ENCODE data around the gene CDX4. TPM values are rescaled to one million over a fixed set of nuclear protein-coding genes. Genes with fewer than 3 reads are reported as not detected.

Gene CDX4
- total RNA-seq, 1 donor from 2014 or later, result not detected

GRCh38 chrX:73412930-73413329 is 33.9 kb upstream of the CDX4 start:
- no peaks in the 10 kb centered on the region for H3K4me1 Mint-ChIP-seq (ENCODE audit: low read depth, unreplicated experiment)
- no peak overlapping the region for H3K27ac Mint-ChIP-seq (ENCODE audit: unreplicated experiment)
- no peaks in the 10 kb centered on the region for H3K36me3 Mint-ChIP-seq (ENCODE audit: unreplicated experiment)
- no peaks in the 10 kb centered on the region for H3K27me3 Mint-ChIP-seq (ENCODE audit: unreplicated experiment)
- no peak overlapping the region for H3K4me3 Mint-ChIP-seq (ENCODE audit: unreplicated experiment)
- no peak for TF ChIP-seq CTCF (IDR thresholded peaks at IDR 0.05; ENCODE audit: partially characterized antibody, unreplicated experiment)
- DNase-seq, result no peak
- peaks cover 2% of the 10 kb centered on the region for H3K9me3 Mint-ChIP-seq (ENCODE audit: unreplicated experiment)

- no peak for TF ChIP-seq CTCF (IDR thresholded peaks at IDR 0.05; ENCODE audit: partially characterized antibody, unreplicated experiment)
- H3K4me3 Mint-ChIP-seq (ENCODE audit: unreplicated experiment), result no peak overlapping the region
- peaks cover 10% of the 10 kb centered on the region for H3K27me3 Mint-ChIP-seq (ENCODE audit: unreplicated experiment)
- DNase-seq, result peak; percentile 40
- H3K4me1 Mint-ChIP-seq (ENCODE audit: low read depth, unreplicated experiment), result no peaks in the 10 kb centered on the region
- H3K9me3 Mint-ChIP-seq (ENCODE audit: unreplicated experiment), result no peaks in the 10 kb centered on the region
- H3K36me3 Mint-ChIP-seq (ENCODE audit: unreplicated experiment), result no peaks in the 10 kb centered on the region
- no peak overlapping the region for H3K27ac Mint-ChIP-seq (ENCODE audit: unreplicated experiment)
Observed at GRCh38 chrX:73447311-73447794, 500 bp downstream of the CDX4 start.

GRCh38 chrX:73448379-73448778 is 1.5 kb downstream of the CDX4 start:
- Mint-ChIP-seq H3K4me1 (ENCODE audit: low read depth, unreplicated experiment) (no peaks in the 10 kb centered on the region), H3K36me3 (ENCODE audit: unreplicated experiment) (no peaks in the 10 kb centered on the region), H3K9me3 (ENCODE audit: unreplicated experiment) (no peaks in the 10 kb centered on the region), H3K4me3 (ENCODE audit: unreplicated experiment) (peak overlapping the region; percentile 49), H3K27me3 (ENCODE audit: unreplicated experiment) (peaks cover 10% of the 10 kb centered on the region), H3K27ac (ENCODE audit: unreplicated experiment) (no peak overlapping the region)
- no peak for TF ChIP-seq CTCF (IDR thresholded peaks at IDR 0.05; ENCODE audit: partially characterized antibody, unreplicated experiment)
- DNase-seq, result peak; percentile 20

- no peaks in the 10 kb centered on the region for H3K27me3 Mint-ChIP-seq (ENCODE audit: unreplicated experiment)
- H3K36me3 Mint-ChIP-seq (ENCODE audit: unreplicated experiment), result no peaks in the 10 kb centered on the region
- H3K9me3 Mint-ChIP-seq (ENCODE audit: unreplicated experiment), result no peaks in the 10 kb centered on the region
- H3K27ac Mint-ChIP-seq (ENCODE audit: unreplicated experiment), result no peak overlapping the region
- no peaks in the 10 kb centered on the region for H3K4me1 Mint-ChIP-seq (ENCODE audit: low read depth, unreplicated experiment)
- no peak for DNase-seq
- no peak for TF ChIP-seq CTCF (IDR thresholded peaks at IDR 0.05; ENCODE audit: partially characterized antibody, unreplicated experiment)
- H3K4me3 Mint-ChIP-seq (ENCODE audit: unreplicated experiment), result no peak overlapping the region
Observed at GRCh38 chrX:73455171-73455570, 8.3 kb downstream of the CDX4 start.

- H3K27ac Mint-ChIP-seq (ENCODE audit: unreplicated experiment), result no peak overlapping the region
- no peaks in the 10 kb centered on the region for H3K36me3 Mint-ChIP-seq (ENCODE audit: unreplicated experiment)
- H3K27me3 Mint-ChIP-seq (ENCODE audit: unreplicated experiment), result no peaks in the 10 kb centered on the region
- no peak for TF ChIP-seq CTCF (IDR thresholded peaks at IDR 0.05; ENCODE audit: partially characterized antibody, unreplicated experiment)
- H3K9me3 Mint-ChIP-seq (ENCODE audit: unreplicated experiment), result no peaks in the 10 kb centered on the region
- no peak overlapping the region for H3K4me3 Mint-ChIP-seq (ENCODE audit: unreplicated experiment)
- no peaks in the 10 kb centered on the region for H3K4me1 Mint-ChIP-seq (ENCODE audit: low read depth, unreplicated experiment)
- DNase-seq, result no peak
Observed at GRCh38 chrX:73457306-73457705, 10.5 kb downstream of the CDX4 start.
